HepG2 (cell line): Measurements from ENCODE around the gene MYO16. TPM values are rescaled to one million over a fixed set of nuclear protein-coding genes. Genes with fewer than 3 reads are reported as not detected.

Experiments
- ATAC-seq: fragments of 200-7000 bp; cut with Tn5 transposase; 3 replicates; pipeline ENCODE4 v1.9.1; 2020; ENCODE audit warnings: mild to moderate bottlenecking, moderate library complexity
- BruUV-seq: library from RNA; stranded (reverse); fragments of 400-500 nt; replicated peaks from 2 replicates; lab custom pipeline; 2021; lab: Mats Ljungman, UMichigan
- CTCF ChIA-PET: fragments of 300-600 bp; formaldehyde crosslinking; extraction: SDS; loops from one replicate; lab custom pipeline; 2021; ENCODE audit warnings: low total read pairs, inconsistent platforms, low intra/inter-chr PET ratio; lab: Yijun Ruan, JAX
- POLR2A ChIA-PET: fragments of 350-600 bp; sonication (Branson Sonifier 250); formaldehyde crosslinking; loops from one replicate; lab custom pipeline; 2020; ENCODE audit warnings: antibody characterized with exemption, inconsistent platforms; lab: Yijun Ruan, JAX
- DNase-seq: peaks from one replicate; pipeline ENCODE4 v3.0.0-alpha.2; 2015; ENCODE audit warnings: low spot score
- FAIRE-seq: peaks from 3 replicates; lab custom pipeline; 2011; peaks lifted over from hg19 to GRCh38; lab: Jason Lieb, UNC
- H2AFZ ChIP-seq: one replicate; pipeline ENCODE4 v1.6.1; 2011; ENCODE audit warnings: low read length, inconsistent platforms
- H3K27ac ChIP-seq: fragments of 300-600 bp; 3 replicates; pipeline ENCODE4 v1.8.0; 2011; ENCODE audit warnings: mixed run types, mild to moderate bottlenecking, mixed read lengths, low read length, inconsistent platforms; ENCODE audit not compliant: insufficient read depth; ENCODE audit errors: extremely low read length
- H3K27me3 ChIP-seq, 2 experiments: fragments of 200-600 bp in 1 of 2; 2 replicates in 1 of 2; 3 replicates in 1 of 2; pipeline versions ENCODE4 v1.6.0 to v1.8.0; 2011; ENCODE audit warnings: low read length in 2 of 2, mild to moderate bottlenecking in 2 of 2, moderate library complexity in 2 of 2, inconsistent platforms in 1 of 2; ENCODE audit not compliant: insufficient read depth in 2 of 2, control insufficient read depth in 1 of 2
- H3K36me3 ChIP-seq, 2 experiments: fragments of 200-600 bp in 1 of 2; replicated peaks in 1 of 2; 2 replicates in 1 of 2; 3 replicates in 1 of 2; pipeline versions ENCODE4 v1.5.1 to v1.8.0; 2011; ENCODE audit warnings: low read length in 2 of 2, inconsistent platforms in 1 of 2; ENCODE audit not compliant: insufficient read depth in 2 of 2, control insufficient read depth in 1 of 2
- H3K4me1 ChIP-seq: 2 replicates; pipeline ENCODE4 v1.5.1; 2012; ENCODE audit warnings: low read length, inconsistent platforms; ENCODE audit not compliant: insufficient read depth
- H3K4me2 ChIP-seq: 2 replicates; pipeline ENCODE4 v1.6.0; 2011; ENCODE audit warnings: low read depth, low read length, inconsistent platforms
- H3K4me3 ChIP-seq, 3 experiments: fragments of 200-600 bp in 1 of 3; sonication (generic), shearing (Covaris generic) in 1 of 3; replicated peaks in 1 of 3; 2 replicates each; pipeline ENCODE4 v1.5.1; 2011 to 2016; ENCODE audit warnings: low read length in 3 of 3, inconsistent platforms in 2 of 3, low read depth in 2 of 3, mild to moderate bottlenecking in 2 of 3, control low read depth in 1 of 3, mixed read lengths in 1 of 3; ENCODE audit not compliant: insufficient read depth in 1 of 3
- H3K79me2 ChIP-seq: one replicate; pipeline ENCODE4 v1.6.1; 2011; ENCODE audit warnings: low read length, inconsistent platforms; ENCODE audit not compliant: insufficient read depth
- H3K9ac ChIP-seq: 2 replicates; pipeline ENCODE4 v1.6.0; 2011; ENCODE audit warnings: mild to moderate bottlenecking, low read depth, low read length, inconsistent platforms; ENCODE audit not compliant: insufficient read depth
- H3K9me3 ChIP-seq: 2 replicates; pipeline ENCODE4 v1.5.1; 2012; ENCODE audit warnings: mild to moderate bottlenecking, low read length
- H4K20me1 ChIP-seq: 2 replicates; pipeline ENCODE4 v1.6.0; 2011; ENCODE audit warnings: inconsistent platforms, mild to moderate bottlenecking, low read length, moderate library complexity; ENCODE audit not compliant: insufficient read depth
- MXI1 ChIP-seq: IDR thresholded peaks from 3 replicates; pipeline ENCODE4 v1.6.1; 2012; ENCODE audit warnings: low read depth, low read length, inconsistent platforms, borderline replicate concordance
- ZBTB8A ChIP-seq: sonication (generic); formaldehyde crosslinking; IDR thresholded peaks from 2 replicates; pipeline ENCODE4 v1.4.0; 2020; ENCODE audit warnings: mild to moderate bottlenecking, low read depth, missing genetic modification reagents, borderline replicate concordance
- ZNF720 ChIP-seq: sonication (generic); formaldehyde crosslinking; IDR thresholded peaks from 2 replicates; pipeline ENCODE4 v1.4.0; 2020; ENCODE audit warnings: missing genetic modification reagents
- ZNF790 ChIP-seq: sonication (generic); formaldehyde crosslinking; IDR thresholded peaks from 2 replicates; pipeline ENCODE4 v1.8.0; 2022; ENCODE audit warnings: missing genetic modification reagents, mild to moderate bottlenecking, borderline replicate concordance
- ZNF879 ChIP-seq: sonication (generic); formaldehyde crosslinking; IDR thresholded peaks from 2 replicates; pipeline ENCODE4 v1.8.1; 2023; ENCODE audit warnings: missing genetic modification reagents
- WGBS: methylation state at CpG from one replicate; pipeline ENCODE4 v1.1.6; 2017; ENCODE audit warnings: low lambda C conversion rate; 5-methylcytosine and 5-hydroxymethylcytosine counted together
- in situ Hi-C: cut with HindIII; loops from 2 replicates; pipeline ENCODE4 v1.10.0; 2017; ENCODE audit warnings: low pct_unique_long_range_greater_than_20kb; ENCODE audit not compliant: extremely low pct_ligation_motif_present
- intact Hi-C: fragments of 100-400 bp; cut with micrococcal nuclease; formaldehyde crosslinking; loops from one replicate; pipeline ENCODE4 v1.10.0; 2022; ENCODE audit not compliant: unreplicated experiment
- polyA plus RNA-seq, 8 experiments: library from polyadenylated mRNA; depleted of rRNA in 3 of 8; stranded (reverse) in 7 of 8; unstranded in 1 of 8; fragments of >200 nt; fragmentation: Illumina TruSeq in 4 of 8; extraction: Trizol in 4 of 8; gene quantifications; 2 replicates each; pipeline versions ENCODE4 v1.2.1 to v1.2.3, GENCODE V29; 2011 to 2016; ENCODE audit warnings: low read depth in 4 of 8, missing spikeins in 1 of 8, mixed read lengths in 1 of 8; ENCODE audit not compliant: insufficient read depth in 1 of 8
- total RNA-seq, 5 experiments: library from RNA; depleted of rRNA; stranded (reverse); fragments of >200 nt; fragmentation: Illumina TruSeq; extraction: Trizol; gene quantifications; 2 replicates each; pipeline ENCODE4 v1.2.3, GENCODE V29; 2016; ENCODE audit warnings: low read depth in 1 of 5
- TF ChIP-seq, protein P1 (sequence below): sonication (generic); formaldehyde crosslinking; IDR thresholded peaks from 2 replicates; pipeline ENCODE4 v1.4.0; 2020; ENCODE audit warnings: missing genetic modification reagents, low read depth, mild to moderate bottlenecking, borderline replicate concordance
- TF ChIP-seq, protein P2 (sequence below): sonication (generic); formaldehyde crosslinking; IDR thresholded peaks from 2 replicates; pipeline ENCODE4 v1.5.1; 2020; ENCODE audit warnings: missing genetic modification reagents, mild to moderate bottlenecking, borderline replicate concordance
- TF ChIP-seq, protein P3 (sequence below): sonication (generic); formaldehyde crosslinking; IDR thresholded peaks from 2 replicates; pipeline ENCODE4 v1.4.0; 2020; ENCODE audit warnings: mild to moderate bottlenecking, missing genetic modification reagents
- TF ChIP-seq, protein P4 (sequence below): sonication (generic); formaldehyde crosslinking; IDR thresholded peaks from 2 replicates; pipeline ENCODE4 v1.5.0; 2020; ENCODE audit warnings: missing genetic modification reagents, mild to moderate bottlenecking, borderline replicate concordance
- TF ChIP-seq, protein P5 (sequence below): sonication (generic); formaldehyde crosslinking; IDR thresholded peaks from 2 replicates; pipeline ENCODE4 v1.4.0; 2020; ENCODE audit warnings: mild to moderate bottlenecking, low read depth, missing genetic modification reagents

Gene MYO16
- total and polyA plus RNA-seq, 2 of the 13 experiments (the other 11 are each of a cell fraction or from before 2014, with no cell fraction given) = not detected

DNA sequence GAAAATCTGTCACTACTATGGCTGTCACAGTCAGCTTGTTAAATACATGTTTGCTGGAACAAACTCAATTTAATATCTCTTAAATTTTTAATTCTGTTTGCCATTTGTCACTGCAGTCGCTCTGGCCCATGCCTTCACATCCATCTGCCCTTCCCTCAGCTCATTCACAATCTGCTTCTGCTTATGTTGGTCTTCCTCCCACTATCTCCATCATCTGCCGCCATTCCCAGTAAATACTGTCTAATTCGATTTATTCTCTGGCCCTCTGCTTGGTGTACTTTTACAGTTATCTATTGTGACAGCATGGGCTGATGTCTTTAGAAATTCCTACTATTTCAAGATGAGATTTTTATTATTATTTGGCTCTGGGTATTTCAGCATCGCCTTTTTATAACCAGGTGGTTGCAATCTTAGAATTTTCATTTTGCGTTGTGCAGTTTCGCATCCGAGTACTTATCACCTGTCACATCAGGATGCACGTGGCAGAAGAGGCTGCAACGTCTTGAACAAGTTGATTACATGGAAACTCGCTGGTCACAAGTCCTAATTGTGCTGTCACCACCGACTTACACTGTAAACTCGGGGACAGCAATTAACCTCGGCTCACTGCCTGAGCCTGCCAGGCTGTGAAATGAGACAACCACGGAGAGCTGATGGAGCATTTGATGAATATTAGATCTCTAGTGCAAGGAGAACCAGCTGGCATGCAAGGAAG, 158.4 kb downstream of the MYO16 start:
- FAIRE-seq = no peak
- H3K36me3 ChIP-seq = no peaks in the 10 kb centered on the region
- no peak for TF ChIP-seq ZNF790 (CRISPR knock-in tag)
- TF ChIP-seq, protein P1, sequence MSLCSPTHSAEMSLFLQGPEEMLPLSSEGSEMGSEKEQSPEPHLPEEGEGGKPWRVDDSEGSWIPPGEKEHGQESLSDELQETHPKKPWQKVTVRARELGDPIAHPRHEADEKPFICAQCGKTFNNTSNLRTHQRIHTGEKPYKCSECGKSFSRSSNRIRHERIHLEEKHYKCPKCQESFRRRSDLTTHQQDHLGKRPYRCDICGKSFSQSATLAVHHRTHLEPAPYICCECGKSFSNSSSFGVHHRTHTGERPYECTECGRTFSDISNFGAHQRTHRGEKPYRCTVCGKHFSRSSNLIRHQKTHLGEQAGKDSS (CRISPR knock-in tag) = no peak
- TF ChIP-seq, protein P2, sequence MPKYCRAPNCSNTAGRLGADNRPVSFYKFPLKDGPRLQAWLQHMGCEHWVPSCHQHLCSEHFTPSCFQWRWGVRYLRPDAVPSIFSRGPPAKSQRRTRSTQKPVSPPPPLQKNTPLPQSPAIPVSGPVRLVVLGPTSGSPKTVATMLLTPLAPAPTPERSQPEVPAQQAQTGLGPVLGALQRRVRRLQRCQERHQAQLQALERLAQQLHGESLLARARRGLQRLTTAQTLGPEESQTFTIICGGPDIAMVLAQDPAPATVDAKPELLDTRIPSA = no peak
- no peak for TF ChIP-seq MXI1
- TF ChIP-seq ZBTB8A (CRISPR knock-in tag) = no peak
- TF ChIP-seq, protein P3, sequence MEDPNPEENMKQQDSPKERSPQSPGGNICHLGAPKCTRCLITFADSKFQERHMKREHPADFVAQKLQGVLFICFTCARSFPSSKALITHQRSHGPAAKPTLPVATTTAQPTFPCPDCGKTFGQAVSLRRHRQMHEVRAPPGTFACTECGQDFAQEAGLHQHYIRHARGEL (CRISPR knock-in tag) = no peak
- TF ChIP-seq ZNF720 (CRISPR knock-in tag) = no peak
- TF ChIP-seq, protein P4, sequence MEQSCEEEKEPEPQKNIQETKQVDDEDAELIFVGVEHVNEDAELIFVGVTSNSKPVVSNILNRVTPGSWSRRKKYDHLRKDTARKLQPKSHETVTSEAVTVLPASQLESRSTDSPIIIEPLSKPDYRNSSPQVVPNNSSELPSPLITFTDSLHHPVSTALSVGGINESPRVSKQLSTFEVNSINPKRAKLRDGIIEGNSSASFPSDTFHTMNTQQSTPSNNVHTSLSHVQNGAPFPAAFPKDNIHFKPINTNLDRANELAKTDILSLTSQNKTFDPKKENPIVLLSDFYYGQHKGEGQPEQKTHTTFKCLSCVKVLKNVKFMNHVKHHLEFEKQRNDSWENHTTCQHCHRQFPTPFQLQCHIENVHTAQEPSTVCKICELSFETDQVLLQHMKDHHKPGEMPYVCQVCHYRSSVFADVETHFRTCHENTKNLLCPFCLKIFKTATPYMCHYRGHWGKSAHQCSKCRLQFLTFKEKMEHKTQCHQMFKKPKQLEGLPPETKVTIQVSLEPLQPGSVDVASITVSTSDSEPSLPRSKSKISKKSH (CRISPR knock-in tag) = no peak
- TF ChIP-seq ZNF879 (CRISPR knock-in tag) = no peak
- TF ChIP-seq, protein P5, sequence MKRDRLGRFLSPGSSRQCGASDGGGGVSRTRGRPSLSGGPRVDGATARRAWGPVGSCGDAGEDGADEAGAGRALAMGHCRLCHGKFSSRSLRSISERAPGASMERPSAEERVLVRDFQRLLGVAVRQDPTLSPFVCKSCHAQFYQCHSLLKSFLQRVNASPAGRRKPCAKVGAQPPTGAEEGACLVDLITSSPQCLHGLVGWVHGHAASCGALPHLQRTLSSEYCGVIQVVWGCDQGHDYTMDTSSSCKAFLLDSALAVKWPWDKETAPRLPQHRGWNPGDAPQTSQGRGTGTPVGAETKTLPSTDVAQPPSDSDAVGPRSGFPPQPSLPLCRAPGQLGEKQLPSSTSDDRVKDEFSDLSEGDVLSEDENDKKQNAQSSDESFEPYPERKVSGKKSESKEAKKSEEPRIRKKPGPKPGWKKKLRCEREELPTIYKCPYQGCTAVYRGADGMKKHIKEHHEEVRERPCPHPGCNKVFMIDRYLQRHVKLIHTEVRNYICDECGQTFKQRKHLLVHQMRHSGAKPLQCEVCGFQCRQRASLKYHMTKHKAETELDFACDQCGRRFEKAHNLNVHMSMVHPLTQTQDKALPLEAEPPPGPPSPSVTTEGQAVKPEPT (CRISPR knock-in tag) = no peak
- in situ Hi-C loops = no loop called here
- no peak overlapping the region for H3K4me3 ChIP-seq
- H3K4me1 ChIP-seq = no peaks in the 10 kb centered on the region
- H3K79me2 ChIP-seq = no peaks in the 10 kb centered on the region
- H3K27ac ChIP-seq = no peak overlapping the region
- no peaks in the 10 kb centered on the region; a peak in 1 of 5 replicates for H3K27me3 ChIP-seq
- ATAC-seq = no peak
- ChIA-PET CTCF (no interaction called here), POLR2A (no interaction called here)
- intact Hi-C loops = no loop called here
- no TSS peak for BruUV-seq
- WGBS = 16% methylated on average over 14 of the region's 14 CpGs
- no peak for DNase-seq
- peaks cover 17% of the 10 kb centered on the region for H3K9me3 ChIP-seq
- no peak overlapping the region for H3K4me2 ChIP-seq
- no peak overlapping the region for H2AFZ ChIP-seq
- H3K9ac ChIP-seq = no peak overlapping the region
- no peaks in the 10 kb centered on the region for H4K20me1 ChIP-seq
